Activated CD4-positive, alpha-beta T cell treated with anti-CD3 and anti-CD28 coated beads, Interleukin-2, amount 50 U/mL, for 1 hour (primary cell): ENCODE data around the gene BEST3.
A peak's percentile ranks its signal among the peaks of the same experiment; 100 is the strongest.
"Not testable (repeated sequence)": the region's sequence is repeated elsewhere in the genome, so short reads cannot be mapped to it uniquely, and the experiment has no call there.

ENCODE experiments used
- DNase-seq: peaks from one replicate; pipeline ENCODE4 v3.0.0-alpha.2; 2020

BEST3 gene

GRCh38 chr12:69647178-69647577 lies 51.9 kb downstream of the BEST3 start:
- no peak for DNase-seq

- no peak for DNase-seq
Observed at GRCh38 chr12:69645031-69645430, 54.1 kb downstream of the BEST3 start.

GRCh38 chr12:69644511-69644910 lies 54.6 kb downstream of the BEST3 start:
- no peak for DNase-seq

GRCh38 chr12:69642531-69642930 lies 56.6 kb downstream of the BEST3 start:
- DNase-seq = no peak

GRCh38 chr12:69641546-69641945 lies 57.6 kb downstream of the BEST3 start:
- DNase-seq = no peak

- DNase-seq = peak; percentile 54
Observed at GRCh38 chr12:69639400-69640016, 59.6 kb downstream of the BEST3 start.

- DNase-seq = no peak
Observed at GRCh38 chr12:69633061-69633460, 66.0 kb downstream of the BEST3 start.

- no peak for DNase-seq
Observed at GRCh38 chr12:69630191-69630590, 68.9 kb downstream of the BEST3 start.

- DNase-seq = no peak
Observed at GRCh38 chr12:69627501-69627900, 71.6 kb downstream of the BEST3 start.

GRCh38 chr12:69623970-69624369 lies 75.1 kb downstream of the BEST3 start:
- no peak for DNase-seq

GRCh38 chr12:69621551-69621950 lies 77.6 kb downstream of the BEST3 start:
- no peak for DNase-seq

GRCh38 chr12:69620921-69621320 lies 78.2 kb downstream of the BEST3 start:
- DNase-seq = no peak

GRCh38 chr12:69620077-69620476 lies 79.0 kb downstream of the BEST3 start:
- DNase-seq = no peak

GRCh38 chr12:69619050-69619449 lies 80.1 kb downstream of the BEST3 start:
- DNase-seq = no peak

GRCh38 chr12:69616025-69616424 lies 83.1 kb downstream of the BEST3 start:
- no peak for DNase-seq

- DNase-seq = no peak
Observed at GRCh38 chr12:69613351-69613750, 85.8 kb downstream of the BEST3 start.

GRCh38 chr12:69610729-69611128 lies 88.4 kb downstream of the BEST3 start, which contains the start of gene LRRC10:
Gene LRRC10, minus strand, starts transcription at chr12:69610907. Its CDS starts 69 bp downstream, at chr12:69610838.
- DNase-seq = no peak

- no peak for DNase-seq
Observed at GRCh38 chr12:69610126-69610525, 89.0 kb downstream of the BEST3 start.

GRCh38 chr12:69608114-69608513 lies 91.0 kb downstream of the BEST3 start:
- no peak for DNase-seq

GRCh38 chr12:69604275-69604674 lies 94.8 kb downstream of the BEST3 start:
- DNase-seq = not testable (repeated sequence)
